ENCODE measurements around the gene ANKRD29.

The ANKRD29 gene, protein sequence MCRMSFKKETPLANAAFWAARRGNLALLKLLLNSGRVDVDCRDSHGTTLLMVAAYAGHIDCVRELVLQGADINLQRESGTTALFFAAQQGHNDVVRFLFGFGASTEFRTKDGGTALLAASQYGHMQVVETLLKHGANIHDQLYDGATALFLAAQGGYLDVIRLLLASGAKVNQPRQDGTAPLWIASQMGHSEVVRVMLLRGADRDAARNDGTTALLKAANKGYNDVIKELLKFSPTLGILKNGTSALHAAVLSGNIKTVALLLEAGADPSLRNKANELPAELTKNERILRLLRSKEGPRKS

DNA sequence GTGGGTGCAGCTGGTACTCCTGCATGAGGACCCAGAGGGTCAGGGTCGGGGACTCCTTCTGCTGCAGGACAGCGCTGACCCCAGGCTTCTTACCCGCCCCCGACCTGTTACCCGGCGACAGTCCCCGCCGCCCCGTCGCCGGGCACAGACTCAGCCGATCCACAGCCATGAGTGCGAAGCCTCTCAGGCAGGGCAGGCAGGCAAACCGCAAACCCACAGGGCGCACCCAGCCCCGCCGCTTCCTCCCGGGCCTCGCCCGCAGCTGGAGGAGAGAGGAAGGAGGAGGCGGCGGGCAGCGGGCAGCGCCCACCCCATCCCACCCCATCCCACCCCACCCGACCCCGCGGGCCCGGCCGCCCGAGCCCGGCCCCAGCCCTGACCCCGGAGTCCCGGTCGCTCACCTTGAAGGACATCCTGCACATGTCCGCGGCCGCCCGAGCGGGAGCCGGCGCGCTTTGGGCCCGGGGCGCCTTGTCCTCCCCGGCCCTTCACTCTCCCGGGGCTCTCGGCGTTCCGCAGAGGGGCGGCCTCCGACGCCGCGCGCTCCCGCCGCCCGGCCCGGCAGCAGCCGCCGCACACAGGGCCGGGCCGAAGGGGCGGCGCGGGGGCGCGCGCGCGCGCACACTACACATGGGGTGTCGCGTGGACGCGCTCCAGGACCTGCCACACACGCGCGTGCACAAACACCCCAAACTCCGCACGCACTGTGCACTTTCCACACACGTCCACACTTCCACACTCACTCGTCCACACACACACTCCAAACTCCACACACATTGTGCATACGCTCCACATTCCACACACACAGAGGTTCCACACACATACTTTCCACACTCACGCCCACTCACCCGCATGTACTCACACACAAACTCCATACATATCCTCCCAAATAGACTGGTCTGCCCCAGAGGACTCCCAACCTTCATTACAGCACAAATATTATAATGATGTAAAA, at the start of gene ANKRD29:
ANKRD29 (minus strand) TSS at position 603 of the 955 bp plus-strand sequence; CDS start at position 422, 181 bp downstream.
- peak; percentile 52 for DNase-seq

DNA sequence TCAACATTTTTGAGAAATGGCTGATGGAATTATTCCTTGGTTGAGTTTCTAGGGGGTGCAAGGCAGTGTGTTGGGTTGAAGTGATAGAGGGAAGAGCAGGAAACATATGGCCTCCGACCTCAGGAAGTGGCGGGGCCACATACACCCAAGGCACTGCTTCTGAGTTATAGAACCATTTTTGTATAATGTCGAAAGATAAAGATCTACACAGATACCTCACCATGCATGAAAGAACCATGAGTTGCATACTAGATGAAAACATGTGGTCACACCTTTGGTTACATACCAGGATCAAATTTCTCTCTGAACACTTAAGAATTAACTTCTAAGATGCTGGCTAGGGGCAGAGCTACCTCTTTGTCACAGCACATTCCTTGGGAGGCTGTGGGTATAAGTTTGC, 49.7 kb upstream of the ANKRD29 start:
- no peak for DNase-seq

DNA sequence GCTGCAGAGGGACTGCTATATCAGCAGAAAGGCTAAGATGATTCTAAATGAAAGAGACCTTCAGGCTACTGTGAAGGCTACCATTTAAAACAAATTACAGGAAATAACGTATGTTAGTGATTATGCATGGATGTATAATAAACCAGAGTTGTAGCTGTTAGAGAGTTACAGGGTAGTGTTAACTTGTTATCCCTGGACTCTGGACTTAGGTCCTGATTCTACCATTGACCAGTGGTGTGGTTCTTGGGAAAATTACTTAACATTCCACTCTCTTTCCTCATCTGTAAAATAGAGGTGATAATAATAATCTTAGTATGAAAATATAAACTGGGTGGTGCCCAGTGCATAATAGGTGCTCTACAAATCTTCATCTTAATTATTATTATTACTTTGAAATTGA, 48.7 kb upstream of the ANKRD29 start:
- DNase-seq: no peak

DNA sequence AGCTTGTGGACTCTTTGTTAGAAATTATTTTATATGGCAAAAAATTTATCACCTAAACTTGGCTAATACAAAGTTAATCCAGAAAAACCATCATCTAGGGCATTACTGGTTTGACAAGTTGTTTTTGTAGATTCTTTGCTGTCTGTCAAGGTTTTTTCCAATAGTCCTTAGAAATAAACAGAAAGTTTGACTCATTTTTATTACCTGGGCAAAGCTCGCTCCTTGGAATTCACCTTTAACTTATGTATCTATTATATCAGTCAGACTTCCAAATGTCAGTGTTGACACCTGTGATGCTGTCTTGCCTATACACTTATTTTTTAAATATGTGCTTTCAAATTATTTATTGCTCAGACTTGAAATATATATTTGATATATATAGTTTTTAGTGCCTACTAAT, 48.2 kb upstream of the ANKRD29 start:
- no peak for DNase-seq

DNA sequence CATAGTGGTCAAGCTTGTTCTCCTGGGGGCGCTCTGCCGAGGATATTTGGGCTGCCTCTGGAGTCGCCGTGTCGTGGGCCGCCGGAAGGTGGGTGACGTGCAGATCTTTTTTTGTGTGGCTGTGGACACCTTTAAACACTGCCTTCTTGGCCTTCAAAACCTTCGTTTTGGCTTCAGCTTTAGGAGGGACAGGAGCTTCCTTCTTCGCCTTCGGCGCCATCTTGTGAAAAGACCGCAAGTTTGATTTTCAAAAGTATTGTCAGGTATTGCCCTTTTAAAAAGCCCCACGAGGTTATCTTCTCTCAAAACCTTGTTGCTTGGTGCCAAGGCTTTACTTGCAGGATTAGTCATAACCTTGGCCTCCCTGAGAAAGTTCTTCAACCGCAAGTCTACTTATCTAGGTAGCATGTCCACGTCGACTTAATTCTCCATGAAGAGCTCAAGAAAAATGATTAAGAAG, 47.4 kb upstream of the ANKRD29 start:
- DNase-seq: peak; percentile 12

DNA sequence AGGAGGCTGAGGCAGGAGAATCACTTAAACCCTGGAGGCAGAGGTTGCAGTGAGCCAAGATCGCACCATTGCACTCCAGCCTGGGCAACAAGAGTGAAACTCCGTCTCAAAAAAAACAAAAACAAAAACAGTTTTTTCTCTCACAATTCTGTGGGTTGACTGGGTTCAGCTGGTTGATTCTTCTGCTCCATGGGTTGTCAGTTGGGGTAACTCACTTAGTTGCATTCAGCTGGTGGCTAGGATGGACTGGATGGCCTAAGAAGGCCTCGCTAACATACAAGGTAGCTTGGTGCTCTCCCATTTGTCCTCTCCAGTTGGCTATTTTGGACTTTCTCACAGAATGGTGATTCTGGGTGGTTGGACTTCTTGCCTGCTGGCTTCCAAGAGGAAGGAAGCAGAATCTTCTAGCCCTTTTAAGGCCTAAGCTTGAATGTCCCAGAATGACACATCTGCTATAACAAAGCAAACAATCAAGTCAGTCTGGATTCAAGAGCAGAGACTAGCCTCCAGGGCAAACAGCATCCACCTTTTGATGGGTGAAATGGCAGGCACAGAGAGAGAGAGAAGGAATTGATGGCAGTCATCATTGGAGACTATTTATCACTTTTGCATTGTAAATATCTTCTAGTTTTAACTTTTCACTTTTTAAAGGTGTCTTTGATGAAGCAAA, 44.4 kb upstream of the ANKRD29 start:
- no peak for DNase-seq

DNA sequence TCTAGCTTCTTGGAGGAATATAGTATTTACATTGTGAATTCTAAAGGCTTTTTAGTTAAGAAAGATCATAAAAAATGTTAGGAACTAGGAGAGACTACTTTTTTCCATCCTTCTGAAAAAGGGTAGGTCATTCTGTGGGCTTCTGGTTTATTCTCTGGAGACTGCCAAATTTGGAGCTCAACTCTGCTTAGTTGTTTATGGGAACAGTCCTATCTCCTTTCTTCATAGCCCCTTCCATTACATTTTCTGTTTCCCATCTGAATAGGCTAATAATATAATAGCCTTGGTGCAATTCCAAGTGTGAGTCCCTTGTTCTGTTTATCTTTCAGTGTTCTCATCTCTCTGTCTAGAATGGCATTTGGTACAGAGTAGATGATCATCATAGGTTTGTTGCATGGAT, 42.1 kb upstream of the ANKRD29 start:
- no peak for DNase-seq

DNA sequence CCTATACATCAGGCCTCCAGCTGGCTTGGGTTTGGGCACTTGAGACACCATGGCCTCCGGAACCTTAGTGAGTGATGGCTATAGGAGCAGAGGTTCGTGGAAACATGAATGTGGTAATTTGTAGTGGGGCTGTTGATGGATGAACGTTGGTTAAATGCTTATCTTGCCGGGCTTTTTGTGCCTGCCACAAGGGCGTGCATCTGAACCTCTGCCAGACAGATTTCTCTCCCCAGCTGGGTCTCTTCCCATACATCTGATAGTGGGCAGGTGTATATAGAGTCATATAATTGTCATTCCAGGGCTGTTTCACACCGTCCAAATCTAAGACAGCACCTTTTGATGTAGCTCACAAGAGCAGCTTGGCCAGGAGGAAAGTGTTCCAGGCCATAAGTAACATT, 41.3 kb upstream of the ANKRD29 start:
- peak; percentile 26 for DNase-seq

DNA sequence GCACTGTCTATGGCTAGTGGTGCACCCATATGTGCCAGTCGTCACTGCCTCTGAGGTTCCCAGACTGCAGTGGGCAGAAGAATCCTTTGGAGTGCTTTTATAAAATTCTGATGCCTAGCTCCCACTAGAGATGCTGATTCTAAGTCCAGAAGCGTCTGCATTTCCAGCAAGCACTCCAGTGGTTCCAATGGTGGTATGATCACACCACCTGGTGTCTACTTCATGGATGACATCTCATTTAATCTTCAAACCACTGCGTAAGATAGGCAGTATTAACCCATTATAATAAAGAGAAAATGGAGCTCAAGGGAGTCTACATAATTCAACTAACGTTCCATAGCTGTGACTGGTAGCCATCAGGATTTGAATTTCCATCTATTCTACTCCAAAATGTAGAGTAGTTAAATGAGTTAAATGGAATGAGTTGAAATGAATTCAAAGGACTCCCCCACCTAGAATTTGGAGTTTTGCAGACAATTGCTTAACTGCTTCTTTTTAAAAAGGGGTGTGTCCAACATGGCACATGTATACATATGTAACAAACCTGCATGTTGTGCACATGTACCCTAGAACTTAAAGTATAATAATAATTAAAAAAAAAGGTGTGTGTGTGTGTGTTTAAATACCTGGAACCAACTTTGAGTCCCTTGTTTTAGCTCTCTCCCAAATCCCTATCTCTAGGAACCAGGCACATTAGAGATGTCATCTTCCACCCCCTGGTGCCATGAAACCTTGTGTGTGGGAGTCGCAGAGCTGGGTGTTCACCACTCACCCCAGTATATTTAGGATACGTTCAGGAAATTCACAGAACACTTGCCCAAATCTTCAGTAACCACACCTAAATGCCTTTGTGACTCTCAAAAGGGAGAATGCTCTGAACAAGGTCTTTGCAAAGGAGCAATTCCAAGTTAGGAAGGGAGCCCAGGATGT, 40.6 kb upstream of the ANKRD29 start:
- peak; percentile 67 for DNase-seq

DNA sequence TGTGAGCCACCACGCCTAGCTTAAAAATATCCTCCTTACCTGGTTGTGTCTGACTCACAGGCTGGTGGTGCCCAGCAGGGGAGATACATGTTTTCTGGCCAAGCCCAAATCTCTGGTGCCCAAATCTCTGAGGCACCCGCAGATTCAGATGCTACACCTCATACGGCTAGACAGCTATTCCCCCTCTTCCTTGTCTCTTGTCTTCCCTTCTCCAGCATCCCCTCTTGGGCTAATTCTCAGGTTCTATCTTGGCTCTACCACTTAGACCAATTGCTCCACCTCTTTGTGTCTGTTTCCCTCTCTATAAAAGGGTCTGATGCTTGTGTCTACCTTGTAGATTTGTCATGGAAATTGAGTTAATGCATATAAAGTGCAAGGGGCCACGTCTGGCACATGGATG, 39.9 kb upstream of the ANKRD29 start:
- no peak for DNase-seq

DNA sequence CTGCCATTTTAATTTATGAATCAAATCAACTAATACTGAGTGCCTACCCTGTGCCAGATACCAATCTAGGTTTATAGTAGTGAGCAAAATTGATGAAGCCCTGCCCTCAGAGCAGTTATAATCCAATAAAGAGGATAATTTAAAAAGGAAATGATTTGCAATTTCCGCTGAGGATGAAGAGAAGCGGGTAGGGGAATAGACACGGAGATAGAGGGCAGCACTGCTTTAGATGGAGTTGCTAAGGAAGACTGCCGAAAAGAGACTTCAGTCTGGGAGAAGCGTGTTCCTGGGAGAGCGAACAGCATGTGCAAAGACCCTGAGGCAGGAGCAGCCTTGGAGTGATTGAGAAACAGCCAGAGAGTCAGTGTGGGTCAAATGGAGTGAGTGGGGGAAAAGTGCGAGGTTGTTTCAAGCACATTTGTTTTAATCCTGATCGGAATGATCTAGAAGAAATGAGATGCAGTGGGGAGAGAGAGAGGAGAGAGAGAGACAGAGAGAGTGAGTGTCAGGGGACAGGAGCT, 38.9 kb upstream of the ANKRD29 start:
- no peak for DNase-seq

DNA sequence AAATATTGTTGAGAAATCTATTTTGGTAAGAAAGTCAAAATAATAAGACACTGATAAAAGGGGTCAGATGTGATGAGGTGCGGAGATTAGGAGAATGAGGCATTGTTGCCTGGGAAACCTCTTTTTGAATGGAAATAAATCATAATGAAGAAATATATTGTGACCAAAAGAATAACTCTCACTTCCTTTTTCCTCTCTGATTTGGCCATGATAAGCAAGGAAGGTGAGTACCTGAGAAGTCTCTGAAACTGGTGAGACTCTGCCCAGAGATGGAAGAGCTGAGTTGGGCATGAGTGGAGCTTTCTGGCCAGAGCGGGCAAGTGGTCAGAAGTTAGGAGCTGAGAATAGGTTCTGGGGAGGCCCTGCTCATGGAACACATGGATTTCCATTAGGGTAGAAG, 38.3 kb upstream of the ANKRD29 start:
- no peak for DNase-seq

DNA sequence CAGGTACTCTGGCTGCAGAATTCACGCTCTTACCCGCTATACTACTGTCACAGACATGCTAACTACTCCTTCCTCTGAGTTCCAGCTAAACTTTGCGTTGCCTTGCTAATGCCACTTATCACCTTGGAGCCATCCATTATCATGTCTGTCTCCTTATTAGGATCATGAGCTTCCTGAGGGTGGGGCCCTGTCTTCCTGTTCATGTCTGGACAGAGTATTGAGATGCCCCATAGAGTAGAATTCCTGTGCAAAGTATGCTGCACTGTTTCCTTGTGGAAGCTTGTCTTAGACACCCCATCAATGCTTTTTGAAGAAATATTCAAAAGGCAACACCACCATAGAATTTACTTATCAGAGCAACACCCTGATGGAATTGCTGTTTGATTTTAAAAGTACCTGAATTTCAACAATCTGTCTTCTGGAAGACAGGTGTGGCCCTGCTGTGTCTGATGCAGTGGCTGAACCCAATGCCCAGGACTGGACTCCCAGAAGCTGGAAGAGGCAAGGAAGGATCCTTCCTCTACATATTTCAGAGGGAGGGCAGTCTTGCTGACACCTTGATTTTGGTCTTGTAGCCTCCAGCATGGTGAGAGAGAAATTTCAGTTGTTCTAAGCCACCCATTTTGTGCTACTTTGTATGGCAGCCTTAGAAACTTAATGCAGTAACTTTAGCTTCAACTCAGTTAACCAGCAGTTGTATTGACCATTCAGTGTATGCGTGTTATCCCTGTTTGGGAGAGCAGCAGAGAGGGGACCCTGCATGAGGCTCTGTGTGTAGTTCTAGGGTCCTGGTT, 32.1 kb upstream of the ANKRD29 start:
- no peak for DNase-seq

DNA sequence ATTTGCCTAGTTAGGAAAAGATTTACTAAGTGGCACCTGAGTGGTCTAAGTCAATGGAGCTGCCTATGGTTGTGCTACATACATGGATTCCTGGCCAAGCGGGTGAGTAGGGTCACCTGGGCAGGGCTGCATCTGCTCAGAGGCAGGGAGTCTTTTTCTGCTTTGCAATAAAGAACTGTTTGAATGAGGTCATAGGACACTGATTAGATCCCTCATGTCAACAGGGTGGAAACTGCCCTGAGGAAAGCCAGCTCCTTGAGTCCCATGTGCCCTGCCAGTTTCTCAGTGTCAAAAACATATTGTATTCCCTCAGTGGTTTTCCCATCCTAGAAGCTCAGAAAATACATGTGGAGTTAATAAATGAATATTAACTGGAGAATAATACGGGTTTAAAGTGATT, 31.1 kb upstream of the ANKRD29 start:
- DNase-seq: no peak

DNA sequence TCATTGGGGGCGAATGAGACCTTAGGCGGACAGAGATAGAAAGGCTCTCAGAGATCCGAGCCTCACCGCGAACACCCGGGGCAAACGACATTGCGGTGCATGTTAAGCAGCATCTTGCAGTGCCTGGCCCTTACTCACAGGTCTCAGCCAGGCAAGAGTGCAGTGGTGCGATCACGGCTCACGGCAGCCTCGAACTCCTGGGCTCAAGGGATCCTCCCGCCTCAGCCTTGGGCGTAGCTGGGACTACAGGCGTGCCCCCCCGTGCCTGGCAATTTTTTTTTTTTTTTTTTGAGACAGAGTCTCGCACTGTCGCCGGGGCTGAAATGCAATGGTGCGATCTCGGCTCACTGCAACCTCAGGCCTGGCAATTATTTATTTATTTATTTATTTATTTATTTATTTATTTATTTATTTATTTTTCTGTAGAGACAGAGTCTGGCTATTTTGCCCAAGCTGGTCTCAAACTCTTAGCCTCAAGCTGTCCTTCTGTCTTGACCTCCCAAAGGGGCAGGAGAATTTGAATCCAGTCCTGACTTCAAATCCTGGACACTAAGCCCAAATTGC, 27.9 kb upstream of the ANKRD29 start:
- DNase-seq: no peak

DNA sequence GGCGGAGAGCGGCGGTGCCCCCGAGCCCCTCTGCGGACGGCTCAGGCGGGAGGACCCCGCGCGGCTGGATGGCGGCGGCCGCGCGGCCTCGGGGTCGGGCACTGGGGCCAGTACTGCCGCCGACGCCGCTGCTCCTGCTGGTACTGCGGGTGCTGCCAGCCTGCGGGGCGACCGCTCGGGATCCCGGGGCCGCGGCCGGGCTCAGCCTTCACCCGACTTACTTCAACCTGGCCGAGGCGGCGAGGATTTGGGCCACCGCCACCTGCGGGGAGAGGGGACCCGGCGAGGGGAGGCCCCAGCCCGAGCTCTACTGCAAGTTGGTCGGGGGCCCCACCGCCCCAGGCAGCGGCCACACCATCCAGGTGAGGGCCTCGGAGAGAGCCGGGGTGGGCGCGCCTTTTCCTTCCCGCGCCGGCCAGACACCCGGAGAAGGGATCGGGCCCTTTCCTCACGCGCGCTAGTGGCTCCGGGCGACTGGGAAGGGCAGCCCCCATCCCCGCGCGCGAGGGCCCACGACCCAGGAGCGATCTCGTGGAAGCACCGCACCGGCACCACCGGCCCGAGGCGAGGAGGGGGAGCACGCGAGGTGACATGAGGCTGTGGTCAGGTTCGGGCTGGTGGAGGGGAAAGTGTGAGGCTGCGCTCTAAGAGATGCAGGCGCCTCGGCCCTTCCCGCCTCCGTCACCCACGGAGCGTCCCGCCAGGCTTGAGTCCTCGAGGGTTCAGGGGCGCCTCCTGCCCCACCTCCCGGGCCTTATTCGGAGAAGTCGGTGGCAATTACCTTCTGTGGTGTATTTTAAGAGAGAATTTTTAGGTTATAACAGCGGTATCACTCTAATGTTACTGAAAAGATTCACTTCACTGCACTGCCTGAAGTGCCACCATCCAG, 27.1 kb upstream of the ANKRD29 start:
- no peak for DNase-seq

DNA sequence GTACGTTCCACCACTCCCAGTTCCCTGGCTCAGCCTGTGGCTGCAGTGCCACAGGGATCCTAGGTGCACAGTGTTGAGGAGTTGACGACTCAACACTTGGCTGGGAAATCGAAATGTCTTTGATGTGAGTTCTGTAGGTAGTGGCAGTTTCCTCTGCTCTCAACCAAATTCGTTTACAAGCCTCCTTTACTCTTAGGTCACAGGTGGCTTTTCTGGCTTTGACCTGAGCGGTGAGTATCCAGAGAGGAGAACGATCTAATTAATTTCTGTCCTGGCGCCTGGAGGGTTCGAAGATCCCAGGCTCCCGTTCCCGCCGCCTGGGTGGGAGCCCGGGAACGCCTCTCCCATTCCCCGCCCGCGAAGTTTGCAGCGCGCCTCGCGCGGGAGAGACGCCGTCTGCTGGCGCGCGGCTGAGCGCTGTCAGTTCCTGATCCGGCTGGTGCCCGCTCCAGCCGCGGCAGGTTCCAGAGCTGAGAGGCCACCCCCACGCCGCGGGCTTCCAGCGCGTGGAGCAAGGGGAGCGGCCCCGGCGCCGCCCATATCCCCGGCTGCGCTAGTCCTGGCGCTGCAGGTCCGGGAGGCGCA, 26.4 kb upstream of the ANKRD29 start, which contains the start of gene LAMA3:
LAMA3 (plus strand) TSS at position 423 of the 585 bp plus-strand sequence. CDS start 231 bp downstream, outside the sequence.
- DNase-seq: peak; percentile 19

DNA sequence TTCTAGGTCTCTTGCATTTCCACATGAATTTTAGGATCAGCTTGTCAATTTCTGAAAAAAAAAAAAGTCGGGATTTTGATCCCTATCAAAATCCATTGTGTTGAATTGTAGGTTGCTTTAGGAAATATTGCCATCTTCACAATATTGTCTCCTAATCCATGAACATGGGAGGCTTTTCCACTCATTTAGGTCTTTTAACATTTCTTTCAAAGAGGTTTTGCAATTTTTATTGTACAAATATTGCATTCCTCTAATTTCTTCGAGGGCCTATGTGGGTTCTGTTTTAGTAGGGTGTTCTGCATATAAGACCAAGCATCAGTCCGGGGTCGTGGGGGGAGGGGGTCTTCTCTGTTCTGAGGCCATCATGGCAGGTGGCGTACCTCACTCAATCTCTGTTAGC, 25.8 kb upstream of the ANKRD29 start:
- DNase-seq: no peak

DNA sequence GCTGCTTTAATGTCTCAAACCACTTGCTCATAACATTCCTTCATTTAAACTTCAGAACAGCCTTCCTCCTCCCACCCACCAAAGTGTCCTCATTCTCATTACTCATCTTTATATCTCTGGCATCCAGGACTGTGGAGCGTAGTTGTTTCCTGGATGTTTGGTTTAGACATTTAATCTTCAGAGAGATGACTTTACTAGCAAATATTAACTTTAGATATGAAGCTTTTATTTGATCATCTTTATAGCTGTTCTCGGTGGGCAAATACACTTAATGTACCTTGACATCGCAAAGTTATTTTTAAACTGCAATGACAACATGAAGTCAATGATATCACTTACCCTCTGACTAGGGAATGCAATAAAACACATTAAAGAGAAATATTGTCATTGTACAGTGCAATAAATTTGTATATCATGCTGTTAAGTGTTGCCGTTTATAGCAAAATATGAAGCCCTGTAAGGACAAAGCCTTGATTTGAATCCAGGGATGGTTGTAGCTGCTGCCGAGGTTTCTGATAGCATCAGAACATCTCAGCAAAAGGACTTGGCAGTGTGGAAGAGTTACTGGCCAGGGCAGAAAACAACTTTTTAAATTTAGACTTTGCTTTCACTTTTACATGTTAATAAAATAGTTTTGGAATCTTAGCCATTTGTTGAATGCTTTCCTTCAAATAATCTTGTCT, 21.9 kb upstream of the ANKRD29 start:
- DNase-seq: no peak

All from hematopoietic multipotent progenitor cell treated with erythropoietin and hydrocortisone succinate and interleukin-3 and kit ligand, for 8 days (in vitro differentiated cells).